Thyroid gland (tissue), 4 donors: ENCODE measurements around the gene SLC35B4.

Experiments
- CTCF ChIP-seq, 6 experiments: fragments of 200-600 bp in 3 of 6; fragments of 450-650 bp in 3 of 6; sonication (generic) in 3 of 6; IDR thresholded peaks; one replicate each; pipeline ENCODE4 v1.5.1; 2016 to 2019; ENCODE audit warnings: antibody characterized with exemption in 6 of 6, mild to moderate bottlenecking in 2 of 6, inconsistent platforms in 1 of 6, moderate library complexity in 1 of 6
- POLR2A ChIP-seq, 2 donors: fragments of 450-650 bp; IDR thresholded peaks; one replicate each; pipeline ENCODE4 v1.6.1; 2017; ENCODE audit warnings: antibody characterized with exemption in 2 of 2, mild to moderate bottlenecking in 2 of 2, moderate library complexity in 1 of 2

- no peak for TF ChIP-seq POLR2A (IDR thresholded peaks at IDR 0.05)
- TF ChIP-seq CTCF (IDR thresholded peaks at IDR 0.05): no peak
Measured at GRCh38 chr7:134289423-134289822, 27.3 kb downstream of the SLC35B4 start.
